H1 (cell line): ENCODE data around the gene RAD54L. TPM values are rescaled to one million over a fixed set of nuclear protein-coding genes. Genes with fewer than 3 reads are reported as not detected.

Experiments
- CTCF ChIP-seq, 3 experiments: IDR thresholded peaks; 1 replicate in 2 of 3; 2 replicates in 1 of 3; pipeline versions ENCODE4 v1.5.1 to v1.6.1; 2011; ENCODE audit warnings: low read length in 3 of 3, mild to moderate bottlenecking in 3 of 3, inconsistent platforms in 2 of 3, low read depth in 1 of 3, moderate library complexity in 1 of 3; ENCODE audit not compliant: insufficient read depth in 1 of 3; ENCODE audit errors: control extremely low read depth in 1 of 3
- KDM4A ChIP-seq: IDR thresholded peaks from one replicate; pipeline ENCODE4 v1.7.1; 2012; ENCODE audit warnings: low read depth, mild to moderate bottlenecking, moderate library complexity, low read length, inconsistent platforms; ENCODE audit not compliant: severe bottlenecking
- KDM5A ChIP-seq: fragments of 200-600 bp; IDR thresholded peaks from 2 replicates; pipeline ENCODE4 v1.7.1; 2012; ENCODE audit warnings: mild to moderate bottlenecking, low read length, inconsistent platforms, mixed read lengths
- MAX ChIP-seq: IDR thresholded peaks from 2 replicates; pipeline ENCODE4 v1.6.1; 2012; ENCODE audit warnings: inconsistent platforms
- polyA plus RNA-seq, 7 experiments: library from polyadenylated mRNA; depleted of rRNA in 3 of 7; stranded (reverse) in 5 of 7; unstranded in 2 of 7; fragments of >200 nt in 5 of 7; fragments of 200-250 nt in 2 of 7; gene quantifications; 1 replicate in 5 of 7; 2 replicates in 1 of 7; 4 replicates in 1 of 7; pipeline versions ENCODE4 v1.2.1 to v1.2.3, GENCODE V29; 2011 to 2013; ENCODE audit warnings: missing spikeins in 2 of 7, mixed read lengths in 2 of 7
- total RNA-seq: library from RNA; stranded (reverse); fragmentation: NEBNext Ultra II Directional; extraction: Animal tissue kit (Norgen Biotek cat#: 25700); gene quantifications from 2 replicates; pipeline ENCODE4 v1.2.1, GENCODE V29; 2021

RAD54L gene
- total and polyA plus RNA-seq, 2 of the 8 experiments (the other 6 are each of a cell fraction or from before 2014, with no cell fraction given), result 43.5 to 50.3 TPM

GRCh38 chr1:46248122-46248920 lies 758 bp downstream of the RAD54L start (continued):
- peak; percentile 26 to 64 (median 52) for TF ChIP-seq CTCF (IDR thresholded peaks at IDR 0.05; ENCODE audit: control extremely low read depth in 1 of 3, insufficient read depth in 1 of 3, low read depth in 1 of 3, low read length in 3 of 3)
- peak; percentile 3 for TF ChIP-seq KDM4A
- 0 out of 2 replicates have a peak, but pooled peaks have one; percentile 29 for TF ChIP-seq MAX
- TF ChIP-seq KDM5A, result peak; percentile 29; the same call in 1 of the 2 replicates
